Measurements from ENCODE around the gene ZNF239.
"Not testable (repeated sequence)": the region's sequence is repeated elsewhere in the genome, so short reads cannot be mapped to it uniquely, and the experiment has no call there.

The ZNF239 gene

DNA sequence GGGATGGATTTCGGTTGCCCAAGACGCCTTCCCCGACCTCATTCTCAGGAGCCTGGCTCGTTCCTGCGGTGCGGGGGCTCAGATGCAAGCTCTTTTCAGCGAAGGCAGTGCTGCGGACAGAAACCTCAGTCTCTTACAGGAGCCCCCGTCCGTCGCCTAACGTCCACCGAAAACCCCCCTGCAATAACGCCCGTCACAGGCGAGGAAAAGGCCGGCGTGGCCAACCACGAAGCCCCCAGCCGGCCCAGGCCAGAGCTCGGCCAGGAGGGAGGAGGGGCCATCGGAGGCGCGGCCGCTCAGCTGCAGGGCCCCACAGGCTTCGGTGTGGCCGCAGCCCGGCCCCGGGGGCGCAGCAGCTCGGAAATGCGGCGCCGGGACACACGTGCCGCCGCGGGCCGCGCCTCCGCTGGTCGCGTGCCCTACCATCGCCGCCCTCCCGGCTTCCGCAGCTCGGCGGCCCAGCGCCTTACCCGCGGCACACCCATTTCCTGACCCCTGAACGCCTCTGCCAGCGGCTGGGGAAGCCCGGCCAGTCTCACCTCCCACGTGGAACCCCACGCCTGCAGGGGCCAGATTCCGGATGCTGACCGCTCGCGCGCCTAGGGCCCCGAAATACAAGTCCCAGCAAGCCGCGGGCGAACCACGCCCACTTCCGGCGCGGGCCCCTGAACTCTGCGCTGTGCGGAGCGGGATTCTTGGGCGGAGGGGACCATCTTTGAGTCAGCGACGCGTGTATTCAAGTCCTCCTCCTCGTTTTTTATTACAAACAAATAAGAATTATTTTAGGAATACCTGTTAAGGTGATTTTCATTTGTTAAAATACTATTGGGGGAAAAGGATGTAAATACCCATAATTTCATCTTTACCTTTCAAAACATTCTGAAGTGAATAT, at the start of gene ZNF239:
TSS of gene ZNF239 (minus strand) at position 616 of the 892 bp plus-strand sequence. CDS start 16,537 bp downstream, outside the sequence.
- peak; percentile 46 for DNase-seq

DNA sequence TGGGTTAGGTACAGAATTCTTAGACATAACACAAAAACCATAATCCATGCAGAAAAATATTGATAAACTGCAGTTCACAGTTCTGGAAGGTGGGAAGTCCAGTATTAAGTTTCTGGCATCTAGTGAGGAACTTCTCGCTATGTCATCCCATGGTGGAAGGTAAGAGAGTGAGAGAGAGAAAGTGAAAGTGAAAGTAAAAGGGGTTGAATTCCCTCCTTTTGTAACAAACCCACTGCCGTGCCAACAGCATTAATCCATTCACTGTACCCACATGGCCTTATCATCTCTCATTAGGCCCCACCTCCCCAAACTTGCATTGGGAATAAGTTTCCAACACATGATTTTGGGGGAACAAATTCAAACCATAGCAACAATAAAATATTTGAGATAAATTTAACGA, 48.9 kb upstream of the ZNF239 start:
- no peak for DNase-seq

DNA sequence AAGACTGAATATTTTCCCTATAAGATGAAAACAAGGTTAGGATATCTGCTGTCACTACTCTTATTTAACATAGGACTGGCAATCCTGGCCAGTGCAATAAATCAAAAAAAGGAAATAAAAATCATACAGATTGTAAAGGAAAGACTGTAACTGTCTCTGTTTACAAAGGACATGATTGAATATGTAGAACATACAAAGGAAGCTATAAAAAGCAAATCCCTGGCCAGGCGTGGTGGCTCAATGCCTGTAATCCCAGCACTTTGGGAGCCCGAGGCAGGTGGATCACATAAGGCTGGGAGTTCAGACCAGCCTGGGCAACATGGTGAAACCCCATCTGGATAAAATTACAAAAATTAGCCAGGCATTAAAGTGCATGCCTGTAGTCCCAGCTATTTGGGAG, 47.6 kb upstream of the ZNF239 start:
- DNase-seq = no peak

DNA sequence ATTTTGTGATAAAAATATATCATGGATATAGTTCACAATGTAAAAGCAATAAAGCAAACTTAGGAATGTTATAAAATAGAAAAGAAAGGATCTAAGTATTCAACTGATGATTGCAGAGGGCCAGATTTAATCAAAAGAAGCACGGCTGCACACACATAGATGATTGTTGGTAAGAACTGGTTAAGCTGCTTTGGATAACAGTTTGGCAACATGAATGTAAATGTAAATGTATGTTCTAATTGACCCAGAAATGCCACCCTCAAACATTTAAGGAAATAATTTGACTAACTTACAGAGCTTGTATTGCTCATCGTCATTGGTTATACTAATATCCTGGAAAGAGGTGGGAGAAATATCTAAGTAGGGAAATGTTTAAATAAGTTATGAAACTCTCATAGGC, 45.0 kb upstream of the ZNF239 start:
- no peak for DNase-seq

DNA sequence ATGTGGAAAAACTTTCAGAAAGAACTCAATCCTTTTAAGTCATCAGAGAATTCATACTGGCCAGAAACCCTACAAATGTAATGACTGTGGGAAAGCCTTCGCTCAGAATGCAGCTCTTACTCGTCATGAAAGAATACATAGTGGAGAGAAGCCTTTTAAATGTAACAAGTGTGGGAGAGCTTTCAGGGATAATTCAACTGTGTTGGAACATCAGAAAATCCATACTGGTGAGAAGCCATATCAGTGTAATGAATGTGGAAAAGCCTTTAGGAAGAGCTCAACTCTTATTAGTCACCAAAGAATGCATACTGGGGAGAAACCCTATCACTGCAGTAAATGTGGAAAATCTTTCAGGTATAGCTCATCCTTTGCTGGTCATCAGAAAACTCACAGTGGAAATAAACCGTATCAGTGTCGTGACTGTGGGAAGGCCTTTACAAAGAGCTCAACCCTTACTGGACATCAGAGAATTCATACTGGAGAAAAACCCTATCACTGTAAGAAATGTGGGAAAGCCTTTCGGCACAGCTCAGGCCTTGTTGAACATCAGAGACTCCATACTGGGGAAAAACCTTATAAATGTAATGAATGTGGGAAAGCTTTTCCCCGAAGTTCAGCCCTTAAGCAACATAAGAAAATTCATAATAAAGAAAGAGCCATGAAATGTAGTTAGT, 42.4 kb upstream of the ZNF239 start:
- no peak for DNase-seq

DNA sequence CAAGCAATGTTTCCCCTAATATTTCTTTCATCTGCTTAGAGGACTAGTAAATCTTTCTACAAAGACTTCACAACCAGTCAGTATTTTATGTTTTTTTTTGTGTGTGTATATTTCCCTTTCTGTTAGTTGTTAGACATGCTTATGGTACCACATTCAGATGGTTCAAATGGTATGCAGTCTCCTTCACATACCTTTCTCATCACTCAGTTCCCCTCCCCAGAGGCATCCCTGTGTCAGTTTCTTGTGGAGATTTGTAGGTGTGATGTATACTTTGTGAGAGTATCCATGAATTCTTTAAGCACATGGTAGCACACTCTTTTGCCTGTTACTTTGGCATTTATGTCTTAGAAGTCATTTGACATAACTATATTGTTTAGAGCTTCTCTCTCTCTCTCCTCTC, 36.2 kb upstream of the ZNF239 start:
- DNase-seq = no peak

DNA sequence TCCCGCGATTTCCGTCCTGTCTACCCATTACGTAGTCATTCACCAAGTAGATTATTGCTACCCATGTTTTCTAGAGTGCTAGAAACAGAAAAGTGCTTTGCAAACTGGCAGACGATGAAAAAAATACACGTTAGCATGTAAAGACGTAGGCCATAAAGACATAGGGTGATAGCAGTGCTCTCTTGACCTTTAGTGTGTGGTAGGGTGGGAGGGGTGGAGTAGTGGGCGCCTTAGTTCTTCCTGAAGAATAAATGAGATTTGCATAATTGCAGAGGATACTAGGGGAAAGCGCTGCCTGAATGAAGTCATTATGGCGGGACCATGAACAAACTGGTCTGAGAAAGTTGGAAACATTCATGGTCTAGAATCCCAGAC, 32.8 kb upstream of the ZNF239 start:
- DNase-seq = no peak

DNA sequence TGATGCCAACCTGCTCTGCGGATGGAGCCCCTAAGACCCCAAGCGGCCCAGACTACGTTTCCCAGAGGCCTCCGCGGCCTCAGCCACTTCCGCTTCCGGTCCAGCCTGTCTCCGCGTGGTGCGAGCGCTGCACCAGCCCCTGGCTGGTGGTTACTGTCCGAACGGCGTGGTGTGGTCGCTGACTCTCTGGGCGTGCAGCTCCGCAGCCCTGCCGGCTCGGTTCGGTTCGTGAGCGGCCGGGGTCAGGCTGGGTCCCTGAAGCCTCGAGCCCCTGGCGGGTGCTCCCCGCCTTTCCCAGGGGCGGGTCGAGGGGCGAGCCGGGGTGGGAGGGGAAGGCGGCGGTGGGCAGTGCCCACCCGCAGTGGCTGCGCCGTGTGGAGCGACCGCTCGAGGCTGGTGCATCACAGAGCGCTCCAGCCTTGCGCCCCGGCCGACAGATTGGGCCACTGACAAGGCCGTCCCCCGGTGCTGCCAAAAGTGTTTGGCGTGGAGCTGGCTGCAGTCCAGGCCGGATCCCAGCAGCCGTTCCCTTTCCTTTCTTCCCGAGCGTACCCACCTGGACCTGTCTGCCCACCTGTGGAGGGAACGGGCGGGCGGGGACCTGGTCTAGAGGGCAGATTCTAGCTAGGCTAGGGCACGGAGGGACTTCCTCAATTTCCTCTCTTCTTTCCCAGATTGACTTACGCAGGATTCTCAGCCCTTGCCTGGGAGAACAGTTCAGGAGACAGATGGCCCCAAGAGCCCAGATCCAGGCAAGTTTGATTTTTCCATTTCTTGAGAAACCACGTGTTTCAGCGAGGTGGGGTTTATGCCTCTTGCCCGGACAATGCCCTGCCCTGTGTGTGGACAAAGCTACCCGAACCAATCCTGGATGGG, 32.1 kb upstream of the ZNF239 start, which contains the start of gene ZNF485:
TSS of gene ZNF485 (plus strand) at position 116 of the 876 bp plus-strand sequence. CDS start at position 729, 613 bp downstream.
- DNase-seq = no peak

DNA sequence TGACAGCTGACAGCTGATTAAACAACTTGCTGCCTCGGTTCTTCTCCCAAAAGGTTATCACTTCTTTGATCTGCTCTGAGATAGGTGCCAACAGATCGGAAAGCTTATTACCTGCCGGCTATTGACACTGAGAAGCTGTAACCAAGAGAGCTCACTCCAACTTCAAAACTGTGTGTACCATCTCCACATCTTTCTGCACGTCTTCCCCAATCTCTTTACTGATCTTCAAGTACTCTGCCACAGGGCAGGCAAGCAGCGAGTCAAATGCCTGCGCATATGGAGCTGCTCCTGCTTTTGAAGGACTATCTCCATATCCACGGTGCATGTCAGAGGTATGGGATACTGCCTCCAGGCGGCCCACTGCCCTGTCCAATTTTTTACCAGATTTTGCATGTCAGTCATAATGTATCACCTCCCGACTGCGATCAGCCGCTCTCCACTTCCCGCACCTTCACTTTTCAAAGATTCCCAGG, 31.5 kb upstream of the ZNF239 start:
- DNase-seq = no peak

DNA sequence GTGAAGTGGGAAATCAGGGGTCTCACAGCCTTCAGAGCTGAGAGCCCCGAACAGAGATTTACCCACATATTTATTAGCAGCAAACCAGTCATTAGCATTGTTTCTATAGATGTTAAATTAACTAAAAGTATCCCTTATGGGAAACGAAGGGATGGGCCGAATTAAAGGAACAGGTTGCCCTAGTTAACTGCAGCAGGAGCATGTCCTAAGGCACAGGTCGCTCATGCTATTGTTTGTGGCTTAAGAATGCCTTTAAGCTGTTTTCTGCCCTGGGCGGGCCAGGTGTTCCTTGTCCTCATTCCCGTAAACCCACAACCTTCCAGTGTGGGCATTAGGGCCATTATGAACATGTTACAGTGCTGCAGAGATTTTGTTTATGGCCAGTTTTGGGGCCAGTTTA, 27.2 kb upstream of the ZNF239 start:
- not testable (repeated sequence) for DNase-seq

DNA sequence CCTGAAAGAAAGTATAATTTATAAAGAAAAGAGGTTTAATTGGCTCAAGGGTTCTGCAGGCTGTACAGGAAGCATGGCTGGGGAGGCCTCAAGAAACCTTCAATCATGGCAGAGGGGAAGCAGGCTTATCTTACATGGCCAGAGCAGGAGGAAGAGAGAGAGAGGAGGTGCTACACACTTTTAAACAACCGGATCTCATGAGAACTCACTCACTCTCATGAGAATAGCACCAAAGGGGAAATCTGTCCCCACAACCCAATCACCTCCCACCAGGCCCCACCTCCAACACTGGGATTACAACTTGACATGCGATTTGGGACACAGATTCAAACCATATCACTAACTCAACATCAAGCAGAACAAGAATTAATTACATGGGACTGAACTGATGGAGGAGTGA, 24.9 kb upstream of the ZNF239 start:
- no peak for DNase-seq

DNA sequence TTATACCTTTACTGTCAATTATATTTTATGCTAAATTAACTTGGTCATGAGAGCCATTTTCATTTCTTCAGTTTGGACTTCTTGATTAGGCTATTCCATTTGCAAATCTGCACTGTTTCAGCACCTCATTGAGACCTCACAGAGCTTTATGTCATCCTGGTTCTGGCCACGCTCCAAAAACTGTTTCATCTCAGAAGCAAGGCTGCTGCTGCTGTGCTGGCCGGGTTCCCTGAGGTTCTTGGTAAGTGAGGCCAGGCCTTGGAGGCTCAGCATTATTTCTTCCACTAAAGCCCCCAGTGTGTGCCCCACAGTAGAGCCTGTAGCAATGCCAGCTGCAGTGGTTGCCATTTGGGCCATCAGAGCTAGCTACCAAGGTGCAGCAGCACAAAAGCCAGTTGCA, 24.0 kb upstream of the ZNF239 start:
- no peak for DNase-seq

DNA sequence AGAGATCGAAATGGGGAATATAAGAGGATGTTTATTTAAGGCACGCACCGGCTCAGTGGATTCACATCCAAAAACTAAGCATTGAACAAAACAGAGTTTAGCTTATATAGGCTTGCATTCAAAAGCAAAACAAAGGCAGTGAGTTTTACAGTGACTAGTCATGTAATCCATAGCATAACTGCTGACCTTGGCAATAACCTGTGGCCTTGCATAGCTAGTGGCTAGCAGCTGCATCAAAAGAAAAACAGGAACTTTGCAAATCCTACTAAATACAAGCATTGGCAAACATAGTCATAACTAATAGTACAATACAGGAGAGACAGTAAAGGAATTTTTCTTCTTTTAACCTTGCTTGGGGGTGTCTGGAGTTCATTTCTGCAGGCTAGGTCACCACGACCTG, 22.1 kb upstream of the ZNF239 start:
- DNase-seq = no peak

DNA sequence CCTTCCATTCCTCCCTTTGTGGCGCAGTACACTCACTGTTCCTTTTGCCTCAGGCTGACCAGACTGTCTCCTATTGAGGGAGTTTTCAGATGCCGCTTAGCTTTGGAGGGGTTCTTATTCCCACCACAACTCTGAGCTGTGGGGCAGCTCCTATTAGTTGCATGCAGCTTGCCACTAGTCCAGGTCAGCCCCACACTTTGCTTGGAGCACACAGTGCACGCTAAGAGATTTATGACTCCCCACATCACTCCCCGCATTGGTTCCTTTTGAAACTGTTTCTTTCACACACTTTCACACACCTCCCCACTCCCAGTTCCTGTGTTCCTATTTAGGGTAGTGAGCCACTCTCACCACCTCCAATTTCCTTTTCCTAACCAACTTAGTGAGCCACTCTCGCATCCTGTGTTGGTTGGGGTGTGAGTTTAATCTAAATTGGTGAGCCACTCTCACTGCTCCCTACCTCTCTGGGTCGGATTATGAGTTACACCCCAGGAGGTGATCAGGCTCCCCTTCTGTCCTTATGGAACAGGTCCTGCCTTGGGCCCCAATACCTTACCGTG, 21.4 kb upstream of the ZNF239 start:
- no peak for DNase-seq

DNA sequence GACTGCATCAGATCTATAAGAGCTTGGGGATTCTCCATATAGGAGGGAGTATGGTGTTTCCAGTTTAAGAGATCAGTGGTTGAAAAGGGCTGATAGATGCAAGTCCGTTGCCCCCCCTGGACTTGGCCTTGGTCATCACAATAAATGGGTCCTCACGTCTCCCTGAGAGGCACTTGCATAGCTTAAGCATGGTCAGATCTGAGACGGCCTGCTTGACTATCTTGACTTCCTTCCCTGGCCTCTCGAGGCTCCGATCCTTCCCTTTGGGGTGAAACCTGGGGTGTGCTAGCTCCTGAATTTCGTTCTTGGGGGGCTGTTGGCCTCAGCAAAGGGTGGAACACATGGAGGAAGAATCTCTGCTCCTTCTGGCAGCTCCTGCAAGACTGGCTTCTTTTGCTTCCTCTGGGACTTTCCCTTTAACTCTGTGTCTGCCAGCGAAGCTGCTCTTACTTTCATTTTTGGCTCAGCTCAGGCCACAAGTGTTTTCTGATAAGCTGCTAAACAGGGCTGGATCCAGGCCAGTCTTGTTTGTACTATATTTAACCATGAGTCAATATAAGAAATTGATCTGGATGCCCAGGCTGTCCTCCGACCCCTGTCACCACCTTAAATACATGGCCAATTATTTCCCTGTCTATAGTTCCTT, 20.7 kb upstream of the ZNF239 start:
- no peak for DNase-seq

DNA sequence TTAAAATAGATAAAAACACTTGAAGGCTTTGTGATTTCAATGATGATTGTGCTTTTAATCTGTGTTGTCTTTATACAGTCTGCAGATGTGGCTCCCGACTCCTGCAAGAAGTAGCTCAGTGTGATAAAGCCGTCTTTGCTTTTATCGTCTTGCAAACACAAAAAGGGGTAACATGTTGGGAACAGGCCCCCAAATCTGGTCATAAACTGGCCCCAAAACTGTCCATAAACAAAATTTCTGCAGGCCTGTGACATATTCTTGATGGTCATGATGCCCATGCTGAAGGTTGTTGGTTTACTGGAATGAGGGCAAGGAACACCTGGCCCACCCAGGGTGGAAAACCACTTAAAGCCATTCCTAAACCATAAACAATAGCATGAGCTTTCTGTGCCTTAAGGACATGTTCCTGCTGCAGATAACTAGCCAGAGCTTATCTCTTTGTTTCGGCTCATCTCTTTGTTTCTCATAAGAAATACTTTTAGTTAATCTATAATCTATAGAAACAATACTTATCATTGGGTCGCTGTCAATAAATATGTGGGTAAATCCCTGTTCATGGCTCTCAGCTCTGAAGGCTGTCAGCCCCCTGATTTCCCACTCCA, 17.0 kb upstream of the ZNF239 start:
- DNase-seq = no peak

DNA sequence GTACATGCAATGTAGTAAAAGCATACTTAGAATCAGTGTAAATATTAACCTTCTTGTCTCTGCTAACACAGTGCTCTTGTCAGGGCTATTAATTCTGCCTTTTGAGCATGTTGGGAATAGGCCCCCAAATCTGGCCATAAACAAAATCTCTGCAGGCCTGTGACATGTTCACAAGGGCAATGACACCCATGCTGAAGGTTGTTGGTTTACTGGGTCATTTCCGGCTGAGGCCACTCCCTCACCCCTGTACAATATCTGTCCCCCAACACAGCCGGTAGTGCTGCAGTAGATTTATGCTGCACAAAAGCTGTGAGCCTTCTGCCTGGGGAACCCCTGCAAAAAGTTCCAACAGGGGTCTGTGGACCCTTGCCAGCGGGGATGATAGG, 12.3 kb upstream of the ZNF239 start:
- DNase-seq = not testable (repeated sequence)

DNA sequence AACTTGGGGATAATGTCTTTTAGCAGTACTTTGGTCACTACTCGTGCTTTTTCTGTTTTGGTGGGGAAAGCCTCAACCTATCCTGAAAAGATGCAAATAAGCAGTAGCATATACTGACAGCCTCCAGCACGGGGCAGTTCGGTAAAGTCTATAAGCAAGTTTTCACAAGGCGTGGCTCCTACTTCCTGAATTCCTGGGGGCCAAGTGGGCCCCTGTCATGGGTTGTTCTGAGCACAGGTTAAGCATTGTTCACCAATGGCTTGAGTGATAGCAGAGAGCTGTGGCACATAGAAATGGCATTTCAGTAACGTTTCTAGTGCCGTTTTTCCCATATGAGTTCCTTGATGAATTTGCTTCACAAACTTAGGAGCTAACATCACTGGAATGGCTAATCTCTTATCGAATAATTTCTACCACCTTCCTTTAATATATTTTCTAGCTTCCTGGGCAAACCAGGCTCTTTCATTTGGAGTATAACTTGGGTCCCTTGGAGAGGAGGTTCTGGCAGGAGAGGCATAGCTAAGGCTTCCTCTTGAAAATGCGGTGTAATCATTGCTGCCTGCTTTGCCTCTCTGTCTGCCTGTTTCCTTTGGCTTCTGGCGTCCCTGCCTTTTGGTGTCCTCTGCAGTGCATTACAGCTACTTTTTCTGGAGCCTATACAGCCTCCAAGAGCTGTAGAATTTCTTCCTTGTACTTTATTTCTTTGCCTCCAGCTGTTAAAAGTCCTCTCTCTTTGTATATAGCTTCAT, 11.7 kb upstream of the ZNF239 start:
- DNase-seq = no peak

DNA sequence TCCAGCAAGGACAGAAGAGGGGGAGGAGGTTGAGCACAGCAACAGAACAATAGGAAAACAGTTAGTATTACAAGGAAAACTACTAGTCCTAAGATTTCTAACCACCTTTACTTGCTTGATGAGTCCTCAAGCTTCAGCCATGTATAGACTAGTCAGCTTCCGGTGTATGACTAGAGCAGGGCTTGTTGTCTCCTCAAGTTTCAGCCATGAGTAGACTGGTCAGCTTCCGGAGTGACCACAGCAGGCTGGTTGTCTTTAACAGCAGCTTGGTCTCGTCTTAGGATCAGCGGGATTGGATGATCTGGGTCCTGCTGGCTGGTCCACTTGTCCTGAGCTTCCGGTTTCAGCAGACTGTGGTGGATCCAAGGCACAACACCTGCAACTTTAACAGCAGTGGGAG, 10.6 kb upstream of the ZNF239 start:
- no peak for DNase-seq

DNA sequence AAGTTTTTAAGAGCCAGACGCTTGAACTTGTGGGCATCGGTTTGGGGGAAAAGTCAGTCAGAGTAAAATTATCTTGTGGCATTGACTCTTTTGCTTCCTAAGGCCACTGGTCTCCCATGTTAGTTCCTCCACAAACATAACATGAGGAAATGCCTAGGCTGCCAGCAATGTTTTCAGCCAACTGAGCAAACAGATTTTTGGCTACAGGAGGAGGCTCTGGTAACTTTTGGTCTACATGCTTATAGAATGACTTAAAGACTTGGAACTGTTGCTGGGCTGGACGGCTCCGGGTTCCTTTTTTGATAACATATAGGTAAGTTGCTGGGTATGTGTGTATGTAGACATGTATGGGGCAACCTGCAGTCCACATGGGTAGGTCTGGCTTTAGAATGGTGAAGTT, 9.6 kb upstream of the ZNF239 start:
- no peak for DNase-seq

DNA sequence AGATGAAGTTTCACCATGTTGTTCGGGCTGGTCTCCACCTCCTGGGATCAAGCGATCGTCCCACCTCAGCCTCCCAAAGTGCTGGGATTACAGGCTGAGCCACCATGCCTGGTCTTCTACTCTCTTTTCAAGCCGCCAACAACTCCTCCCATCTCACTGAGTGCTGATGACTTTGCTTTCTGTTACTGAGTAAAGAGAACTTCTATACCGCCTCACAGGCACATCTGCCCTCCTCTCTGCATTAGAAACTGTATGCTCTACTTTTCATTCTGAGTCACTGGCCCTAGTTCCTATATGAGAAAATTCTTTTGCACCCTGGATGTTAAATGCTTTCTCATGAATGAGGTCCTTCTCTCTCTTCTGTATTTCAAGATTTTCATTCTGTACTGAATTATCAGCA, 2.2 kb upstream of the ZNF239 start:
- no peak for DNase-seq

All from NCI-H446 treated with DMSO at 0.1 percent for 48 hours (cell line).